ENCODE measurements around the gene ZBED2.
"Not testable (repeated sequence)": the region's sequence is repeated elsewhere in the genome, so short reads cannot be mapped to it uniquely, and the experiment has no call there.

ZBED2 gene

GRCh38 chr3:111595232-111595631 lies at the start of gene ZBED2:
Gene ZBED2 (minus strand): TSS chr3:111595346. CDS start chr3:111594201, 1,145 bp downstream.
- Mint-ChIP-seq H3K27me3 (no peaks in the 10 kb centered on the region), H3K4me1 (ENCODE audit: low read depth) (no peaks in the 10 kb centered on the region), H3K36me3 (ENCODE audit: low read depth) (no peaks in the 10 kb centered on the region), H3K9me3 (no peaks in the 10 kb centered on the region), H3K27ac (no peak within 1 kb of the TSS), H3K4me3 (no peak within 1 kb of the TSS)
- intact Hi-C loops (cut with micrococcal nuclease) = no loop called here

GRCh38 chr3:111639316-111639715 lies 44.2 kb upstream of the ZBED2 start:
- H3K4me3 Mint-ChIP-seq = no peak overlapping the region
- H3K27me3 Mint-ChIP-seq = no peaks in the 10 kb centered on the region
- no peaks in the 10 kb centered on the region for H3K36me3 Mint-ChIP-seq (ENCODE audit: low read depth)
- intact Hi-C loops (cut with micrococcal nuclease) = no loop called here
- H3K27ac Mint-ChIP-seq = no peak overlapping the region
- peaks cover 40% of the 10 kb centered on the region for H3K9me3 Mint-ChIP-seq
- no peaks in the 10 kb centered on the region for H3K4me1 Mint-ChIP-seq (ENCODE audit: low read depth)

- Mint-ChIP-seq H3K27me3 (no peaks in the 10 kb centered on the region), H3K27ac (no peak overlapping the region), H3K4me1 (ENCODE audit: low read depth) (no peaks in the 10 kb centered on the region), H3K4me3 (no peak overlapping the region), H3K9me3 (peaks cover 11% of the 10 kb centered on the region), H3K36me3 (ENCODE audit: low read depth) (no peaks in the 10 kb centered on the region)
- intact Hi-C loops (cut with micrococcal nuclease) = no loop called here
Observed at GRCh38 chr3:111636366-111636885, 41.3 kb upstream of the ZBED2 start.

GRCh38 chr3:111635403-111635802 lies 40.3 kb upstream of the ZBED2 start:
- Mint-ChIP-seq H3K9me3 (peaks cover 10% of the 10 kb centered on the region), H3K27ac (no peak overlapping the region), H3K4me3 (no peak overlapping the region), H3K27me3 (no peaks in the 10 kb centered on the region), H3K36me3 (ENCODE audit: low read depth) (no peaks in the 10 kb centered on the region), H3K4me1 (ENCODE audit: low read depth) (no peaks in the 10 kb centered on the region)
- intact Hi-C loops (cut with micrococcal nuclease) = no loop called here

GRCh38 chr3:111630638-111631037 lies 35.5 kb upstream of the ZBED2 start:
- H3K9me3 Mint-ChIP-seq = peaks cover 30% of the 10 kb centered on the region
- H3K36me3 Mint-ChIP-seq (ENCODE audit: low read depth); H3K4me3 Mint-ChIP-seq; H3K27me3 Mint-ChIP-seq; H3K27ac Mint-ChIP-seq; H3K4me1 Mint-ChIP-seq (ENCODE audit: low read depth); intact Hi-C loops (cut with micrococcal nuclease): not testable (repeated sequence)

GRCh38 chr3:111629018-111629417 lies 33.9 kb upstream of the ZBED2 start:
- H3K36me3 Mint-ChIP-seq (ENCODE audit: low read depth); H3K4me3 Mint-ChIP-seq; H3K27me3 Mint-ChIP-seq; intact Hi-C loops (cut with micrococcal nuclease); H3K27ac Mint-ChIP-seq; H3K4me1 Mint-ChIP-seq (ENCODE audit: low read depth): not testable (repeated sequence)
- peaks cover 30% of the 10 kb centered on the region for H3K9me3 Mint-ChIP-seq

GRCh38 chr3:111627092-111627491 lies 31.9 kb upstream of the ZBED2 start:
- Mint-ChIP-seq H3K27me3 (no peaks in the 10 kb centered on the region), H3K4me3 (no peak overlapping the region), H3K27ac (no peak overlapping the region), H3K9me3 (peaks cover 30% of the 10 kb centered on the region), H3K4me1 (ENCODE audit: low read depth) (no peaks in the 10 kb centered on the region), H3K36me3 (ENCODE audit: low read depth) (no peaks in the 10 kb centered on the region)
- intact Hi-C loops (cut with micrococcal nuclease) = no loop called here

- H3K27ac Mint-ChIP-seq = no peak overlapping the region
- H3K4me3 Mint-ChIP-seq = no peak overlapping the region
- intact Hi-C loops (cut with micrococcal nuclease) = no loop called here
- no peaks in the 10 kb centered on the region for H3K27me3 Mint-ChIP-seq
- no peaks in the 10 kb centered on the region for H3K4me1 Mint-ChIP-seq (ENCODE audit: low read depth)
- no peaks in the 10 kb centered on the region for H3K36me3 Mint-ChIP-seq (ENCODE audit: low read depth)
- no peaks in the 10 kb centered on the region for H3K9me3 Mint-ChIP-seq
Observed at GRCh38 chr3:111621535-111621934, 26.4 kb upstream of the ZBED2 start.

- Mint-ChIP-seq H3K36me3 (ENCODE audit: low read depth) (no peaks in the 10 kb centered on the region), H3K4me1 (ENCODE audit: low read depth) (no peaks in the 10 kb centered on the region), H3K27ac (no peak overlapping the region), H3K4me3 (no peak overlapping the region), H3K27me3 (no peaks in the 10 kb centered on the region), H3K9me3 (no peaks in the 10 kb centered on the region)
- intact Hi-C loops (cut with micrococcal nuclease) = no loop called here
Observed at GRCh38 chr3:111619833-111620232, 24.7 kb upstream of the ZBED2 start.

GRCh38 chr3:111618945-111619344 lies 23.8 kb upstream of the ZBED2 start:
- H3K36me3 Mint-ChIP-seq (ENCODE audit: low read depth) = no peaks in the 10 kb centered on the region
- H3K27ac Mint-ChIP-seq = no peak overlapping the region
- H3K4me3 Mint-ChIP-seq = no peak overlapping the region
- H3K27me3 Mint-ChIP-seq = no peaks in the 10 kb centered on the region
- intact Hi-C loops (cut with micrococcal nuclease) = no loop called here
- H3K4me1 Mint-ChIP-seq (ENCODE audit: low read depth) = no peaks in the 10 kb centered on the region
- H3K9me3 Mint-ChIP-seq = no peaks in the 10 kb centered on the region

GRCh38 chr3:111617912-111618601 lies 22.9 kb upstream of the ZBED2 start:
- Mint-ChIP-seq H3K36me3 (ENCODE audit: low read depth) (no peaks in the 10 kb centered on the region), H3K4me1 (ENCODE audit: low read depth) (no peaks in the 10 kb centered on the region), H3K4me3 (no peak overlapping the region), H3K27me3 (no peaks in the 10 kb centered on the region), H3K9me3 (no peaks in the 10 kb centered on the region), H3K27ac (no peak overlapping the region)
- intact Hi-C loops (cut with micrococcal nuclease) = no loop called here

GRCh38 chr3:111617406-111617805 lies 22.3 kb upstream of the ZBED2 start:
- H3K27me3 Mint-ChIP-seq = no peaks in the 10 kb centered on the region
- H3K9me3 Mint-ChIP-seq = no peaks in the 10 kb centered on the region
- H3K4me1 Mint-ChIP-seq (ENCODE audit: low read depth) = no peaks in the 10 kb centered on the region
- H3K4me3 Mint-ChIP-seq = no peak overlapping the region
- no peak overlapping the region for H3K27ac Mint-ChIP-seq
- intact Hi-C loops (cut with micrococcal nuclease) = no loop called here
- H3K36me3 Mint-ChIP-seq (ENCODE audit: low read depth) = no peaks in the 10 kb centered on the region

- Mint-ChIP-seq H3K27me3 (no peaks in the 10 kb centered on the region), H3K27ac (no peak overlapping the region), H3K4me3 (no peak overlapping the region), H3K36me3 (ENCODE audit: low read depth) (no peaks in the 10 kb centered on the region), H3K4me1 (ENCODE audit: low read depth) (no peaks in the 10 kb centered on the region), H3K9me3 (no peaks in the 10 kb centered on the region)
- intact Hi-C loops (cut with micrococcal nuclease) = no loop called here
Observed at GRCh38 chr3:111616417-111617105, 21.4 kb upstream of the ZBED2 start.

GRCh38 chr3:111615880-111616279 lies 20.7 kb upstream of the ZBED2 start:
- intact Hi-C loops (cut with micrococcal nuclease) = no loop called here
- Mint-ChIP-seq H3K4me1 (ENCODE audit: low read depth) (no peaks in the 10 kb centered on the region), H3K27me3 (no peaks in the 10 kb centered on the region), H3K27ac (no peak overlapping the region), H3K4me3 (no peak overlapping the region), H3K36me3 (ENCODE audit: low read depth) (no peaks in the 10 kb centered on the region), H3K9me3 (no peaks in the 10 kb centered on the region)

All from dendritic cell treated with granulocyte-macrophage colony-stimulating factor and Interleukin-4, amounts not matched to agents 40 ng/mL and 50 ng/mL, for 4 days (primary cell).